Tibial nerve (tissue), 4 donors: Measurements from ENCODE around the gene DEFB128. TPM values are rescaled to one million over a fixed set of nuclear protein-coding genes. Genes with fewer than 3 reads are reported as not detected.

Experiments used
- DNase-seq, 2 donors: peaks; one replicate each; pipeline ENCODE4 v3.0.0-alpha.2; 2019; ENCODE audit warnings: low spot score in 2 of 2
- H3K27ac ChIP-seq, 4 donors: fragments of 200-600 bp; sonication (generic) in 3 of 4; one replicate each; pipeline ENCODE4 v1.5.1; 2017 to 2019; ENCODE audit warnings: mild to moderate bottlenecking in 1 of 4
- H3K27me3 ChIP-seq, 2 donors: fragments of 200-600 bp; sonication (generic) in 1 of 2; one replicate each; pipeline versions ENCODE4 v1.5.1 to v1.6.0; 2017 to 2019
- H3K36me3 ChIP-seq, 3 donors: fragments of 200-600 bp; sonication (generic); one replicate each; pipeline ENCODE4 v1.5.1; 2018 to 2019
- H3K4me1 ChIP-seq, 4 donors: fragments of 200-600 bp; sonication (generic) in 3 of 4; one replicate each; pipeline ENCODE4 v1.5.1; 2017 to 2019
- H3K4me3 ChIP-seq, 4 donors: fragments of 200-600 bp; sonication (generic) in 3 of 4; one replicate each; pipeline ENCODE4 v1.5.1; 2017 to 2019; ENCODE audit warnings: mild to moderate bottlenecking in 1 of 4, moderate library complexity in 1 of 4
- H3K9me3 ChIP-seq, 4 donors: fragments of 200-600 bp; sonication (generic) in 3 of 4; one replicate each; pipeline ENCODE4 v1.5.1; 2017 to 2019
- EP300 ChIP-seq, 2 donors: sonication (generic); formaldehyde crosslinking; IDR thresholded peaks; one replicate each; pipeline ENCODE4 v1.6.1; 2017; ENCODE audit warnings: antibody characterized with exemption in 2 of 2, mild to moderate bottlenecking in 1 of 2
- POLR2A ChIP-seq, 2 donors: fragments of 450-650 bp; IDR thresholded peaks; one replicate each; pipeline ENCODE4 v1.6.1; 2017; ENCODE audit warnings: antibody characterized with exemption in 2 of 2, mild to moderate bottlenecking in 2 of 2, moderate library complexity in 2 of 2
- WGBS, 2 donors: methylation state at CpG; one replicate each; pipeline ENCODE4 v1.1.5; 2018; 5-methylcytosine and 5-hydroxymethylcytosine counted together
- total RNA-seq, 4 donors: library from RNA; depleted of rRNA; stranded (reverse); fragments of >200 nt; gene quantifications; one replicate each; pipeline ENCODE4 v1.1.0, GENCODE V29; 2016
- TF ChIP-seq, protein P1 (sequence below), 5 experiments: fragments of 200-600 bp in 3 of 5; fragments of 450-650 bp in 2 of 5; sonication (generic) in 3 of 5; IDR thresholded peaks; one replicate each; pipeline ENCODE4 v1.5.1; 2016 to 2019; ENCODE audit warnings: antibody characterized with exemption in 5 of 5, mild to moderate bottlenecking in 3 of 5, moderate library complexity in 2 of 5

DEFB128 gene
- total RNA-seq, 4 donors from 2014 or later = not detected

DNA sequence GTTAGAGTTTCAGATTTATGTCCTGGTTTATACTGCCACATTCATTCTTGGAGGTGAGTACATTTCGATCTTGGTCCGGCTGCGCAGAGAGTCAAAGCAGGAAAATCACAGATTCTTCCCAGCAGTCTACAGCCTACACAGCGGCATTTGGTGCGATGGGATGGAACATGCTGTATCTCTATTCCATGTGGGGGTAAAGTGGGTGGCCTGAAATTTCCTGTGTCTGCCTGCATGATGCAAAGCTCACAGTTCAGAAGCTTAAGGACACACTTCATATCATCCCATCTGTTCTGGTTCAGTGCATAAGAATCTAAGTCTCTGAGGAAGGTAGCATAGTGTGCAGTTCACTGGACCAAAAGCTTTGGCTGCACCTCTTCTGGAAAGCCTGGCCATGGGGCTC, 32.4 kb downstream of the DEFB128 start, which contains the start of gene DEFB127:
DEFB127 (plus strand) TSS at position 301 of the 400 bp plus-strand sequence; CDS start at position 392, 91 bp downstream.
- DNase-seq = no peak
- Histone ChIP-seq H3K9me3 (no peaks in the 10 kb centered on the region), H3K27me3 (peaks cover 0 to 4% of the 10 kb centered on the region in 2 donors), H3K4me3 (no peak within 1 kb of the TSS), H3K36me3 (no peaks in the 10 kb centered on the region), H3K4me1 (no peaks in the 10 kb centered on the region), H3K27ac (no peak within 1 kb of the TSS)
- WGBS, 2 donors = 88 to 99% methylated on average over 5 of the region's 5 CpGs
- TF ChIP-seq POLR2A (IDR thresholded peaks at IDR 0.05) (no peak), EP300 (IDR thresholded peaks at IDR 0.05) (no peak)
- TF ChIP-seq, protein P1, sequence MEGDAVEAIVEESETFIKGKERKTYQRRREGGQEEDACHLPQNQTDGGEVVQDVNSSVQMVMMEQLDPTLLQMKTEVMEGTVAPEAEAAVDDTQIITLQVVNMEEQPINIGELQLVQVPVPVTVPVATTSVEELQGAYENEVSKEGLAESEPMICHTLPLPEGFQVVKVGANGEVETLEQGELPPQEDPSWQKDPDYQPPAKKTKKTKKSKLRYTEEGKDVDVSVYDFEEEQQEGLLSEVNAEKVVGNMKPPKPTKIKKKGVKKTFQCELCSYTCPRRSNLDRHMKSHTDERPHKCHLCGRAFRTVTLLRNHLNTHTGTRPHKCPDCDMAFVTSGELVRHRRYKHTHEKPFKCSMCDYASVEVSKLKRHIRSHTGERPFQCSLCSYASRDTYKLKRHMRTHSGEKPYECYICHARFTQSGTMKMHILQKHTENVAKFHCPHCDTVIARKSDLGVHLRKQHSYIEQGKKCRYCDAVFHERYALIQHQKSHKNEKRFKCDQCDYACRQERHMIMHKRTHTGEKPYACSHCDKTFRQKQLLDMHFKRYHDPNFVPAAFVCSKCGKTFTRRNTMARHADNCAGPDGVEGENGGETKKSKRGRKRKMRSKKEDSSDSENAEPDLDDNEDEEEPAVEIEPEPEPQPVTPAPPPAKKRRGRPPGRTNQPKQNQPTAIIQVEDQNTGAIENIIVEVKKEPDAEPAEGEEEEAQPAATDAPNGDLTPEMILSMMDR (IDR thresholded peaks at IDR 0.05) = no peak

DNA sequence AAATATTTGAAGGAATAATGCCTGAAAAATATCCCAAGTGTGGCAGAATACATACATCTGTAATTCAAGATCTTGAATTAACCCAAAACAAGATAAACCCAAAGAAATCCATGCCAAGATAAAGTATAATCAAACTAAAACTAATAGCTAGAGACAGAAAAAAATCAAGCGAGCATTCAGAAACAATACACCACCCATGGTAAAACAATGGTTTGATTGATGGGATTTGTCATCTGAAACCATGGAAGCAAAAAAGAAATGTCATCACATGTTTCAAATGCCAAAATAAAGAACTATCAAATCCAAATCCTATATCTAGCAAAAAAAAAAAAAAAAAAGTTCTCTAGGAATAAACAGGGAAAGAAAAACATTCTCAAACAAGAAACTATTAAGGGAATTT, 37.4 kb downstream of the DEFB128 start:
- Histone ChIP-seq H3K4me1 (no peaks in the 10 kb centered on the region), H3K4me3 (no peak overlapping the region), H3K27ac (no peak overlapping the region), H3K9me3 (no peaks in the 10 kb centered on the region), H3K27me3 (peaks cover 0 to 8% of the 10 kb centered on the region in 2 donors), H3K36me3 (no peaks in the 10 kb centered on the region)
- DNase-seq = no peak
- TF ChIP-seq EP300 (IDR thresholded peaks at IDR 0.05) = no peak
- TF ChIP-seq, protein P1 (IDR thresholded peaks at IDR 0.05) = no peak
- TF ChIP-seq POLR2A (IDR thresholded peaks at IDR 0.05) = no peak
- WGBS, 2 donors = 39 to 43% methylated on average over 1 of the region's 1 CpG

DNA sequence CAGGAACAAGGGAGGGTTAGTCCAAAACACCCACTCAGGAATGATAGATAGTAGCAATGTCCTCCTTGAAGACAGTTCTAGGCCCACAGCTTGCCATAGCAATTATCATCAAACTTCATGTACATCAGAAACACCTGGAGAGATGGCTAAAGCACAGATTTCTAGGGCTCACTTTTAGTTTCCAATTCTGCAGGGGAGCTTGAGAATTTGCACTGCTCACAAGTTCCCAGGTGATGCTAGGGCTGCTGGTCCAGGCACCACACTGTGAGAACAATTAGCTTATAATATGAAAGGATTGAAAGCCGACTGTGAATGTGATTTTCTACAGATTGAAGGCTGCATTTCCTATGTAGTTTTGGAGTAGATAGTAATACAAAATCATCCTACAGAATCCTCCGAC, 43.6 kb downstream of the DEFB128 start:
- WGBS, 2 donors = 62 to 63% methylated on average over 2 of the region's 2 CpGs

DNA sequence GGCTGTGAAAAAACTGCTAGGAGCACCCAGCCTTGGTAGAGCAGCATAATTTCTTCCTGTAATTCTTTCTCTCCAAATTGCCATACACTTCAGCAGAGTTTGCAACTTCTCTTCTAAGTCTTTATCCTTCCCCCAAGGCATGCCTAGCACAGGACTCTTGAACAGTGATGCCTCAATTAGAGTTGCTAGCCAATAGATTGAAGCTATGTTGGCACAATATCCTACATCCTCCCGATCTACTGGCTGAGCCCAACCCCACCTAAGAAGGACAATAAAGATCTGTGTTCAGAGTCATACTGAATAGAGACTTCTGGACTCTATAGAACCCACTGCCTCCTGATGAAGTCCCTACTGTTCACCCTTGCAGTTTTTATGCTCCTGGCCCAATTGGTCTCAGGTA, 47.2 kb downstream of the DEFB128 start, which contains the start of gene DEFB126:
DEFB126 (plus strand) TSS at position 301 of the 400 bp plus-strand sequence; CDS start at position 340, 39 bp downstream.
- TF ChIP-seq EP300 (IDR thresholded peaks at IDR 0.05) (no peak), POLR2A (IDR thresholded peaks at IDR 0.05) (no peak)
- TF ChIP-seq, protein P1 (IDR thresholded peaks at IDR 0.05) = no peak
- DNase-seq = no peak
- H3K27me3 ChIP-seq = no peaks in the 10 kb centered on the region
- peaks cover 0 to 6% (median 0%) of the 10 kb centered on the region in 4 donors for H3K9me3 ChIP-seq
- no peak within 1 kb of the TSS for H3K27ac ChIP-seq
- H3K4me1 ChIP-seq = no peaks in the 10 kb centered on the region
- H3K4me3 ChIP-seq = no peak within 1 kb of the TSS
- 24 to 50% methylated on average over 1 of the region's 1 CpG for WGBS, 2 donors
- no peaks in the 10 kb centered on the region for H3K36me3 ChIP-seq

More for the DNA sequence above, 43.6 kb downstream of the DEFB128 start:
- Histone ChIP-seq H3K27me3 (peaks cover 0 to 4% of the 10 kb centered on the region in 2 donors), H3K9me3 (no peaks in the 10 kb centered on the region), H3K27ac (no peak overlapping the region), H3K36me3 (no peaks in the 10 kb centered on the region), H3K4me3 (no peak overlapping the region), H3K4me1 (no peaks in the 10 kb centered on the region)
- TF ChIP-seq EP300 (IDR thresholded peaks at IDR 0.05) (no peak), POLR2A (IDR thresholded peaks at IDR 0.05) (no peak)
- TF ChIP-seq, protein P1 (IDR thresholded peaks at IDR 0.05) = no peak
- DNase-seq = no peak

Other genes starting within 250 kb of the DEFB128 start
- not detected for gene DEFB125, start 102.0 kb downstream of the DEFB128 start, total RNA-seq
- gene DEFB126, start 47.1 kb downstream of the DEFB128 start, total RNA-seq = not detected
- gene DEFB127, start 32.3 kb downstream of the DEFB128 start, total RNA-seq = not detected
- not detected for gene DEFB129, start 37.5 kb upstream of the DEFB128 start, total RNA-seq
- under 1 TPM in 1 of 4 donors, not detected in 3; 0.66 TPM for gene DEFB132, start 68.0 kb upstream of the DEFB128 start, total RNA-seq
- gene C20orf96, start 101.0 kb upstream of the DEFB128 start, total RNA-seq = 1 to 10 TPM; 3.5 to 8.7 (median 4.5) TPM
- gene ZCCHC3, start 107.9 kb upstream of the DEFB128 start, total RNA-seq = 10 to 100 TPM; 12.0 to 24.9 (median 20.6) TPM
- 1 to 10 TPM; 4.6 to 9.8 (median 8.6) TPM for gene SOX12, start 135.8 kb upstream of the DEFB128 start, total RNA-seq
- 10 to 100 TPM; 20.6 to 34.1 (median 26.2) TPM for gene NRSN2, start 157.4 kb upstream of the DEFB128 start, total RNA-seq
- 10 to 100 TPM in 1 of 4 donors, 1 to 10 TPM in 3; 4.5 to 10.5 (median 5.9) TPM for gene TRIB3, start 191.0 kb upstream of the DEFB128 start, total RNA-seq
- gene RBCK1, start 218.6 kb upstream of the DEFB128 start, total RNA-seq = 100 to 1,000 TPM in 3 of 4 donors, 10 to 100 TPM in 1; 93.5 to 149 (median 118) TPM